NCI-H2196 (cell line): ENCODE data around the gene GNL2.
"Not testable (repeated sequence)": the region's sequence is repeated elsewhere in the genome, so short reads cannot be mapped to it uniquely, and the experiment has no call there.

Experiments used
- DNase-seq: peaks from one replicate; lab custom pipeline; 2025; ENCODE audit not compliant: unreplicated experiment; lab: John Stamatoyannopoulos, UW

Gene GNL2

GRCh38 chr1:37560401-37561132, 35.2 kb downstream of the GNL2 start:
- no peak for DNase-seq

- DNase-seq = not testable (repeated sequence)
These were observed 35.8 kb downstream of the GNL2 start for GRCh38 chr1:37559957-37560379.

GRCh38 chr1:37559080-37559479, 36.7 kb downstream of the GNL2 start:
- DNase-seq = no peak

GRCh38 chr1:37558411-37558810, 37.3 kb downstream of the GNL2 start:
- no peak for DNase-seq

GRCh38 chr1:37557402-37557801, 38.3 kb downstream of the GNL2 start:
- no peak for DNase-seq

GRCh38 chr1:37556712-37557196, 39.0 kb downstream of the GNL2 start, which contains the start of gene DNALI1:
DNALI1 (plus strand) TSS chr1:37556940; CDS start chr1:37556995, 55 bp downstream.
- peak; percentile 95 for DNase-seq

GRCh38 chr1:37553927-37554808, 41.6 kb downstream of the GNL2 start, which contains the start of gene SNIP1:
SNIP1 (minus strand) TSS chr1:37554293; CDS start chr1:37554229, 64 bp downstream.
- peak; percentile 94 for DNase-seq

GRCh38 chr1:37553598-37553926, 42.2 kb downstream of the GNL2 start:
- DNase-seq = no peak

GRCh38 chr1:37549341-37549740, 46.4 kb downstream of the GNL2 start:
- no peak for DNase-seq

GRCh38 chr1:37545019-37545418, 50.7 kb downstream of the GNL2 start:
- DNase-seq = no peak

GRCh38 chr1:37544530-37544929, 51.2 kb downstream of the GNL2 start:
- DNase-seq = no peak

GRCh38 chr1:37540036-37540785, 55.5 kb downstream of the GNL2 start:
- DNase-seq = no peak

- not testable (repeated sequence) for DNase-seq
These were observed 56.6 kb downstream of the GNL2 start for GRCh38 chr1:37539154-37539553.

GRCh38 chr1:37537378-37537777, 58.4 kb downstream of the GNL2 start:
- DNase-seq = peak; percentile 34

GRCh38 chr1:37533317-37534093, 62.2 kb downstream of the GNL2 start:
- DNase-seq = no peak

- not testable (repeated sequence) for DNase-seq
These were observed 63.1 kb downstream of the GNL2 start for GRCh38 chr1:37532418-37533156.

- DNase-seq = not testable (repeated sequence)
These were observed 65.8 kb downstream of the GNL2 start for GRCh38 chr1:37529888-37530287.

GRCh38 chr1:37519613-37520012, 76.1 kb downstream of the GNL2 start:
- no peak for DNase-seq

- DNase-seq = not testable (repeated sequence)
These were observed 76.8 kb downstream of the GNL2 start for GRCh38 chr1:37518929-37519328.

- DNase-seq = not testable (repeated sequence)
These were observed 77.5 kb downstream of the GNL2 start for GRCh38 chr1:37518241-37518640.
